Muscle of leg (tissue), 11 donors: Measurements from ENCODE around the gene AKT3. TPM values are rescaled to one million over a fixed set of nuclear protein-coding genes. Genes with fewer than 3 reads are reported as not detected.
"Not testable (repeated sequence)": the region's sequence is repeated elsewhere in the genome, so short reads cannot be mapped to it uniquely, and the experiment has no call there.

Source experiments
- DNase-seq: peaks from one replicate; pipeline ENCODE4 v3.0.0; 2013
- H3K27ac ChIP-seq: one replicate; pipeline ENCODE4 v1.5.1; 2013; ENCODE audit warnings: mild to moderate bottlenecking, low read length, control low read depth
- H3K27me3 ChIP-seq: one replicate; pipeline ENCODE4 v1.6.1; 2013; ENCODE audit warnings: low read length; ENCODE audit not compliant: control insufficient read depth, insufficient read depth
- H3K36me3 ChIP-seq: one replicate; pipeline ENCODE4 v1.6.1; 2013; ENCODE audit warnings: low read length; ENCODE audit not compliant: control insufficient read depth, insufficient read depth
- H3K4me1 ChIP-seq: one replicate; pipeline ENCODE4 v1.6.1; 2013; ENCODE audit warnings: low read length; ENCODE audit not compliant: control insufficient read depth, insufficient read depth
- H3K4me3 ChIP-seq: one replicate; pipeline ENCODE4 v1.5.1; 2013; ENCODE audit warnings: low read length, control low read depth
- H3K9me3 ChIP-seq: replicated peaks from 2 replicates; pipeline ENCODE4 v1.6.1; 2013; ENCODE audit warnings: low read depth, low read length; ENCODE audit not compliant: control insufficient read depth
- WGBS: methylation state at CpG from one replicate; pipeline ENCODE4 v1.1.5; 2013; ENCODE audit warnings: missing lambda C conversion rate; ENCODE audit not compliant: insufficient coverage; 5-methylcytosine and 5-hydroxymethylcytosine counted together
- polyA plus RNA-seq, 8 donors: library from polyadenylated mRNA; unstranded; fragments of 120-200 nt; gene quantifications; one replicate each; pipeline versions ENCODE4 v1.2.1 to v1.2.3, GENCODE V29; 2013; ENCODE audit warnings: inconsistent platforms in 1 of 8, low replicate concordance in 1 of 8; ENCODE audit not compliant: insufficient read length in 8 of 8, insufficient read depth in 1 of 8
- total RNA-seq: library from RNA; stranded (reverse); fragments of 120-200 nt; gene quantifications from one replicate; pipeline ENCODE4 v1.2.4, GENCODE V29; 2013

The AKT3 gene
- total and polyA plus RNA-seq, 9 donors: 14.3 to 25.0 (median 19.6) TPM

DNA sequence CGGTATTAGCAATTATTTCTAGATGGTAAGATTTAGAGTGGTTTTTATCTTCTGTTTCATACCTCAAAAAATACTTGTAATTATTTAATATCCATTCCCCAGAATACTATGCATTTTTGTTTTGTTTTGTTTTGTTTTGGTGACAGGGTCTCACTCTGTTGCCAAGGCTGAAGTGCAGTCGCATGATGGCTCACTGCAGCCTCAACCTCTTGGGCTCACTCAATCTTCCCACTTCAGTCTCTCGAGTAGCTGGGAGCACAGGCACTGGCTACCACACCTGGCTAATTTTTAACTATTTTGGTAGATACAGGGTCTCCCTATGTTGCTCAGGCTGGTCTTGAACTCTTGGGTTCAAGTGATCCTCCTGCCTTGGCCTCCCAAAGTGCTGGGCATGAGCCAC lies 252.7 kb downstream of the AKT3 start:
- Histone ChIP-seq H3K4me1 (no peaks in the 10 kb centered on the region), H3K36me3 (no peaks in the 10 kb centered on the region)
- WGBS: no CpG with 5 or more reads among the region's 3 CpGs

DNA sequence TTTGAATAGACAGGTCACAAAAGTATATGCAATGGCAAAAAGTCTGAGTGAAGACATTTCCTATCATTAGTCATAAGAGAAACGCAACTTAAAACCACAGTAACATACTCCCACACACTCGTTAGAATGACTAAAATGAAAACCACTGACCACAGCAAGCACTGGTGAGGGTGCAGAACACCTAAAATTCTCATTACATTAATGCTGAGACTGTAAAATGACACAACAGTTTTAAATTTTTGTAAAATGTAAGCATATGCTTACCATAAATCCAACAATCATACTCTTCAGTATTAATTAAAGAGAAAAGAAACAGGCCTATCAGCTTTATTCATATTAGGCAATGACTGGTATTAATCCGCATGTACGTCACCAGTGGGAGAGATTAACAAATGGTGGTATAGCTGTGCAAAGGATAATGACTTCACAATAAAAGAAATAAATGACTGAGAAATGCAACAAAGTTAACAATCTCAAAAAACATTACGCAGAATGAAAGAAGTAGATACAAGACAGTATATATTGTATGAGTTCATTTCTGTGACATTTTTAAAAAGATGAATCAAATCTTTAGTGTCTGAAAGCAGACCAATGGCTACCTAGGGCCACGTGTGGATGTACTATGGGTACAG lies 253.5 kb downstream of the AKT3 start:
- no peak for DNase-seq
- Histone ChIP-seq H3K4me3 (no peak overlapping the region), H3K9me3 (no peaks in the 10 kb centered on the region), H3K27me3 (no peaks in the 10 kb centered on the region), H3K36me3 (no peaks in the 10 kb centered on the region), H3K4me1 (no peaks in the 10 kb centered on the region), H3K27ac (no peak overlapping the region)
- no CpG with 5 or more reads among the region's 6 CpGs for WGBS

More for the DNA sequence above, 252.7 kb downstream of the AKT3 start:
- Histone ChIP-seq H3K4me3 (no peak overlapping the region), H3K27ac (no peak overlapping the region), H3K9me3 (peaks cover 4% of the 10 kb centered on the region), H3K27me3 (no peaks in the 10 kb centered on the region)
- DNase-seq: no peak

DNA sequence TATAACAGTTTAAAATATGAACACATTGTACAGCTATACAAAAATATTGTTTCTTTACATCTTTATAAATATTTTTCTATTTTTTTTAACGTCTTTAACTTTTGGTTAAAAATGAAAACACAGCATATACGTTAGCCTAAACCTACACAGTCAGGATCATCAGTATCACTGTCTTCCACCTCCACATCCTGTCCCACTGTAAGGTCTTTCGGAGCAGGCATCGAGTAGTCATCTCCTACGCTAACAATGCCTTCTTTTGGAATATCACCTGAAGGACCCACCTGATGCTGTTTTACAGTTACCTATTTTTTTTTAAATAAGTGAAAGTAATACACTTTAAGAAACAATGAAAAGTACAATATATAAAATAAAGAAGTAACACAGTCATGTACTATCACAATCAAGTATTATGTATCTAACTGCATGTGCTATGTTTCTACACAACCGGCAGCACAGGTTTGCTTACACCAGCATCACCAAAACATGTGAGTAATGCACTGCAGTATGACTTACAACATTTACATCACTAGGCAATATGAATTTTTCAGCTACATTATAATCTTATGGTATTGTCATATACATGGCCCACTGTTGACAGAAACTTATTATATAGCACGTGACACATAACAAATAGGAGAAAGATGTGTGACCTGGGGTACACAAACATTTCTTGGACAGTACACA lies 254.4 kb downstream of the AKT3 start:
- Histone ChIP-seq H3K4me1 (no peaks in the 10 kb centered on the region), H3K27ac (no peak overlapping the region), H3K4me3 (no peak overlapping the region), H3K36me3 (no peaks in the 10 kb centered on the region), H3K27me3 (no peaks in the 10 kb centered on the region), H3K9me3 (peaks cover 3% of the 10 kb centered on the region)
- no peak for DNase-seq
- 67% methylated on average over 1 of the region's 7 CpGs for WGBS

DNA sequence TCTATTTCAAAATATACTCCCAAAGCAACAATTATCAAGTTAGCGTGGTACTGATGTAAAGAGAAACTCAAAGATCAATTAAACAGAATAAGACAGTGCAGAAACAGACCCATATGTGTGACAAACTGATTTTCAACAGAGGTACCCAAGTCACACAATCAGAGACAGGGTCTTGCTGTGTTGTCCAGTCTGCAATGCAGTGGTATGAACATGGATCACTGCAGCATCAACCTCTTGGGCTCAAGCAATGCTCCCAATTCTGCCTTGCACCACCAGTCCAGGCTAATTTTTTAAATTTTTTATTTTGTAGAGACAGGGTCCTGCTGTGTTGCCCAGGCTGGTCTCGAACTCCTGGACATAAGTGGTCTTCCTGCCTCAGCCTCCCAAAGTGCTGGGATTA lies 255.6 kb downstream of the AKT3 start:
- H3K4me3 ChIP-seq: no peak overlapping the region
- H3K36me3 ChIP-seq: no peaks in the 10 kb centered on the region

DNA sequence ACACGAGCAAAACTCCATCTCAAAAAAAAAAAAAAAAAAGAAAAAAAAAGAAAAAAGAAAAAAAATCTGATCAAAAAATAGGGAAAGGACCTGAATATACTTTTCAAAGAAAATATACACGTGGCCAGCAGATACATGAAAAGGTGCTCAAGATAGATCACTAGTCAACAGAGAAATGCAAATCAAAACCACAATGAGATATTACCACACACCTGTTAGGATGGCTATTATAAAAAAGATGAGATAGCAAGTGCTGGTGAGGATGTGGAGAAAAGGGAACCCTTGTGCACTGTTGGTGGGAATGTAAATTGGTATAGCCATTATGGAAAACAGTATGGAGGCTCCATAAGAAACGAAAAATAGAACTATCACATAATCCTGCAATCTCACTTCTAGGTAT lies 260.8 kb downstream of the AKT3 start:
- not testable (repeated sequence) for DNase-seq, H3K4me3 ChIP-seq, H3K36me3 ChIP-seq, H3K4me1 ChIP-seq, H3K27me3 ChIP-seq, H3K27ac ChIP-seq
- no CpG with 5 or more reads among the region's 3 CpGs for WGBS
- peaks cover 16% of the 10 kb centered on the region for H3K9me3 ChIP-seq

More for the DNA sequence above, 255.6 kb downstream of the AKT3 start:
- H3K27me3 ChIP-seq: no peaks in the 10 kb centered on the region
- WGBS: no CpG with 5 or more reads among the region's 2 CpGs
- no peak overlapping the region for H3K27ac ChIP-seq
- H3K4me1 ChIP-seq: no peaks in the 10 kb centered on the region
- DNase-seq: no peak
- H3K9me3 ChIP-seq: peaks cover 7% of the 10 kb centered on the region

DNA sequence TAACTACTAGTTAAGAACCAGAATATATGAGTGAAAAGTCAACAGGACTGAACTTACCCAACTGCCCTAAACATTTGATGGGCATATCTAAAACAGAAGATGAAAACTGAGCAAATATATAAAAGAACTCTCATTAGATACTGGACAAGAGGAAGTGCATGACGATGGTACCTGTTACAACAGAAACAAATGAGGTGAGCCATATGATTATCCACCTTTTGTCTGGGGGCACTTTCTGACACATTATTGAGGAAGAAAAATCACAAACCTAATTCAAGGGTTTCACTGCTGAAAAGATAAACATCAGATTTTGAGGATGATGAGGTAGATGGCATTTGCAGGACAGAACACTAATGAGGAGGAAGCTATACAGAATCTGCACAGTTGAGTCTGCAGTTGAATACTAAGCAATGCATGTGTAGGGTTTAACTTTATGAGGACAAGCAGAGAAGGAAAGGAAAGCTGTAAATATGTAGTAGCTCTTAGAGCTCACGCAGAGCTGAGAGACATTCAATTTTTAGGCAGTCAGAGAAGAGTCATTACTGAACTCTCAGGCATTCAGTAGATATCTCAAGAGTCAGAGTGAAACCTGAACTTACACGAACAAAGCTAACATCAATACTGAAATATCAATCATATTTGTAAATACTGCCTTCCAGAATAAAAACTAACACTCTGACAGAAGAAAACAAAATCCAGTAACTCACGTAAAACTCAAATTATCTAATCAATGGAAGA lies 262.1 kb downstream of the AKT3 start:
- H3K9me3 ChIP-seq: peaks cover 18% of the 10 kb centered on the region
- H3K4me3 ChIP-seq: no peak overlapping the region
- DNase-seq: no peak
- WGBS: no CpG with 5 or more reads among the region's 4 CpGs
- H3K27ac ChIP-seq: no peak overlapping the region
- H3K4me1 ChIP-seq: no peaks in the 10 kb centered on the region
- H3K36me3 ChIP-seq: no peaks in the 10 kb centered on the region
- H3K27me3 ChIP-seq: no peaks in the 10 kb centered on the region

DNA sequence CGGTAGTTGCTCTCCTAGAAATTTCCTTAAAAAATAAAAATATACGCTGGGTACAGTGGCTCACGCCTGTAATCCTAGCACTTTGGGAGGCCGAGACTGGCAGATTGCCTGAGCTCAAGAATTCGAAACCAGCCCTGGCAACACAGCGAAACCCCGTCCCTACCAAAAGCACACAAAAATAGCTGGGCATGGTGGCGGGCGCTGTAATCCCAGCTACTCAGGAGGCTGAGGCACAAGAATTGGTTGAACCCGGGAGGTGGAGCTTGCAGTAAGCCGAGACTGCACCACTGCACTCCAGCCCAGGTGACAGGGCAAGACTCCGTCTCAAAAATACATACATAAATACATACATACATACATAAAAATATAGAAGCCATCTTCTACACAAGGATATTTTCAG lies 262.8 kb downstream of the AKT3 start:
- 97% methylated on average over 8 of the region's 12 CpGs for WGBS
- no peaks in the 10 kb centered on the region for H3K4me1 ChIP-seq
- no peak overlapping the region for H3K4me3 ChIP-seq
- H3K36me3 ChIP-seq: no peaks in the 10 kb centered on the region
- H3K27me3 ChIP-seq: no peaks in the 10 kb centered on the region
- no peak for DNase-seq
- H3K27ac ChIP-seq: no peak overlapping the region
- H3K9me3 ChIP-seq: peaks cover 23% of the 10 kb centered on the region

DNA sequence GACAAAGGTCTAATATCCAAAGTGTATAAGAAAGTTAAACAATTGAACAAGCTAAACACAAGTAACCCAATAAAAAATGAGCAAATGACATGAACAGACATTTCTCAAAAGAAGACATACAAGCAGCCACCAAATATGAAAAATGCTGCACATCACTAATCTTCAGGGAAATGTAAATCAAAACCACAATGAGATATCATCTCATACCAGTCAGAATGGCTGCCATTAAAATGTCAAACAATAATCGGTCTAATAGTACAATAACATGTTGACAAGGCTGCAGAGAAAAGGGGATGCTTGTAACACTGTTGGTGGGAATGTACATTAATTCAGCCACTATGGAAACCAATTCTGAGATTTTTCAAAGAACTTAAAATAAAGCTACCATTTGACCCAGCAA lies 264.1 kb downstream of the AKT3 start:
- H3K27me3 ChIP-seq: no peaks in the 10 kb centered on the region
- H3K4me3 ChIP-seq: no peak overlapping the region
- no peaks in the 10 kb centered on the region for H3K4me1 ChIP-seq
- no peak for DNase-seq
- no CpG with 5 or more reads among the region's 1 CpG for WGBS
- H3K9me3 ChIP-seq: peaks cover 36% of the 10 kb centered on the region
- H3K27ac ChIP-seq: no peak overlapping the region
- no peaks in the 10 kb centered on the region for H3K36me3 ChIP-seq

DNA sequence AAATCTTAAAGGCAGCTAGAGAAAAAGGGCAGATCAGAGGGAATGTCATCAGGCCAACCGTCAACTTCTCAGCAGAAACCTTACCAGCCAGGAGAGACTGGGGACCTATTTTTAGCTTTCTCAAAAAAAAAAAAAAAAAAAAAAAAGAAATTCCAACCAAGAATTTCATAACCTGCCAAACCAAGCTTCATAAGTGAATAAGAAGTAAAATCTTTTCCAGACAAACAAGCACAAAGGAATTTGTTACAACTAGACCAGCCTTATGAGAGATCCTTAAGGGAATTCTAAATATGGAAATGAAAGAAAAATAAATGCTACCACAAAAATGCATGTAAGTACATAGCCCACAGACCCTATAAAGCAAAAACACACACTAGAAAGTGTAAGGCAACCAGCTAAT lies 267.7 kb downstream of the AKT3 start:
- Histone ChIP-seq H3K27me3 (no peaks in the 10 kb centered on the region), H3K9me3 (peaks cover 33% of the 10 kb centered on the region), H3K27ac (no peak overlapping the region), H3K36me3 (no peaks in the 10 kb centered on the region), H3K4me3 (no peak overlapping the region), H3K4me1 (no peaks in the 10 kb centered on the region)
- DNase-seq: peak; percentile 7
- WGBS: no CpG with 5 or more reads among the region's 1 CpG

DNA sequence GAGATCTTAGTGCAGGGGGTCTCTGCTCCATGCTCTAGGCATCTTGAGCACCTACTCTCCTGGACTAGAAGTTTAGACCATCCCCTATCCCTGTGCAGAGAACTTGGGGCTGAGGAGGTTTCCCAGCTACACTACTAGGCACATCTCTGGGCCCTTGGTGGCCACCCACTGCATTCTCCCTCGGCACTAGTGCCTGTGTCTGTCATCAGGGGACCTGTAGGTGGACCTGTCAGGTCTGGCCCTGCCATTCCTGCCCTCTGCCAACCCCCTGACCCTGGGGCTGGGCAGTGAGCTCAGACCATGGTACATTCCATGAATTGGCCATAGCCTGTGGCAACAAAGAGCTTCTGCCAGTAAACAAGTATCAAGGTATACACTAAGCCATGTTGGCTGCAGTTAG lies 269.1 kb downstream of the AKT3 start:
- H3K4me3 ChIP-seq: no peak overlapping the region
- no peaks in the 10 kb centered on the region for H3K27me3 ChIP-seq
- H3K9me3 ChIP-seq: peaks cover 30% of the 10 kb centered on the region
- DNase-seq: no peak
- no peak overlapping the region for H3K27ac ChIP-seq
- H3K4me1 ChIP-seq: no peaks in the 10 kb centered on the region
- 67% methylated on average over 1 of the region's 1 CpG for WGBS
- H3K36me3 ChIP-seq: no peaks in the 10 kb centered on the region
